SU-DHL-6 (cell line): ENCODE data around the gene SCAMP2.

Experiments used
- H2AFZ ChIP-seq: fragments of 200-600 bp; sonication (generic); 2 replicates; pipeline ENCODE4 v1.6.1; 2014; ENCODE audit warnings: low read depth, mild to moderate bottlenecking, moderate library complexity, mixed read lengths, antibody characterized with exemption, low read length; ENCODE audit not compliant: severe bottlenecking
- H3F3A ChIP-seq: fragments of 200-600 bp; shearing (Covaris generic); 2 replicates; pipeline ENCODE4 v1.6.0; 2016; ENCODE audit warnings: antibody characterized with exemption, mild to moderate bottlenecking; ENCODE audit not compliant: insufficient read depth
- H3K27ac ChIP-seq: fragments of 200-600 bp; sonication (generic); 2 replicates; pipeline ENCODE4 v1.5.1; 2016; ENCODE audit warnings: low read depth, mild to moderate bottlenecking, low read length, moderate library complexity, mixed read lengths
- H3K27me3 ChIP-seq: fragments of 200-600 bp; sonication (generic), shearing (Covaris generic); 2 replicates; pipeline ENCODE4 v1.6.0; 2014; ENCODE audit warnings: mild to moderate bottlenecking, low read length
- H3K36me3 ChIP-seq: fragments of 200-600 bp; sonication (generic); 2 replicates; pipeline ENCODE4 v1.6.1; 2014; ENCODE audit warnings: mild to moderate bottlenecking, low read length, mixed read lengths
- H3K4me2 ChIP-seq: fragments of 300-600, 200-600 bp; shearing (Covaris generic), sonication (generic); 2 replicates; pipeline ENCODE4 v1.6.0; 2014; ENCODE audit warnings: low read length, low read depth, mild to moderate bottlenecking; ENCODE audit not compliant: poor library complexity, severe bottlenecking
- H3K4me3 ChIP-seq: fragments of 200-600 bp; sonication (generic); 2 replicates; pipeline ENCODE4 v1.5.1; 2014; ENCODE audit warnings: antibody characterized with exemption, low read length, mild to moderate bottlenecking, mixed read lengths; ENCODE audit not compliant: insufficient read depth, poor library complexity, severe bottlenecking
- H3K79me2 ChIP-seq: fragments of 200-600 bp; sonication (generic); 2 replicates; pipeline ENCODE4 v1.6.1; 2014; ENCODE audit warnings: mild to moderate bottlenecking, low read length, moderate library complexity; ENCODE audit not compliant: insufficient read depth
- H3K9ac ChIP-seq: fragments of 200-600 bp; sonication (generic); 2 replicates; pipeline ENCODE4 v1.7.0; 2014; ENCODE audit warnings: mild to moderate bottlenecking, low read length
- H3K9me2 ChIP-seq: fragments of 200-600 bp; sonication (generic); replicated peaks from 2 replicates; pipeline ENCODE4 v1.6.1; 2014; ENCODE audit warnings: low read length; ENCODE audit not compliant: insufficient read depth
- H3K9me3 ChIP-seq: fragments of 200-600 bp; sonication (generic); 2 replicates; pipeline ENCODE4 v1.6.1; 2014; ENCODE audit warnings: low read length, mixed read lengths; ENCODE audit not compliant: insufficient read depth
- H4K20me1 ChIP-seq: fragments of 200-600 bp; sonication (generic); 2 replicates; pipeline ENCODE4 v1.6.1; 2014; ENCODE audit warnings: low read depth, mild to moderate bottlenecking, antibody characterized with exemption, low read length, moderate library complexity, mixed read lengths
- CTCF ChIP-seq: fragments of 200-600 bp; sonication (generic); IDR thresholded peaks from one replicate; pipeline ENCODE4 v1.5.1; 2017; ENCODE audit warnings: antibody characterized with exemption, mild to moderate bottlenecking, low read length, moderate library complexity; ENCODE audit not compliant: insufficient read depth, poor library complexity, severe bottlenecking
- EZH2phosphoT487 ChIP-seq: fragments of 200-600 bp; sonication (generic), shearing (Covaris generic); conservative IDR thresholded peaks from 2 replicates; pipeline ENCODE4 v1.6.1; 2018; ENCODE audit warnings: mild to moderate bottlenecking, antibody characterized with exemption, low read length, moderate library complexity, mixed read lengths

The SCAMP2 gene

GRCh38 chr15:74891469-74891868 is 18.3 kb upstream of the SCAMP2 start:
- Histone ChIP-seq H3K36me3 (no peaks in the 10 kb centered on the region), H3K79me2 (peaks cover 4% of the 10 kb centered on the region; the same call in 1 of the 2 replicates), H3K9me2 (no peaks in the 10 kb centered on the region), H3K9me3 (no peaks in the 10 kb centered on the region), H3K4me2 (no peak overlapping the region), H3F3A (no peaks in the 10 kb centered on the region), H3K4me3 (no peak overlapping the region), H3K27me3 (no peaks in the 10 kb centered on the region), H3K9ac (no peak overlapping the region), H2AFZ (no peak overlapping the region), H4K20me1 (no peaks in the 10 kb centered on the region), H3K27ac (no peak overlapping the region)
- no peak for TF ChIP-seq CTCF
- no peak for TF ChIP-seq EZH2phosphoT487

- Histone ChIP-seq H3K9me3 (no peaks in the 10 kb centered on the region), H3K36me3 (no peaks in the 10 kb centered on the region), H3K4me3 (peak overlapping the region; percentile 73), H3F3A (no peaks in the 10 kb centered on the region), H3K9me2 (no peaks in the 10 kb centered on the region), H4K20me1 (no peaks in the 10 kb centered on the region), H2AFZ (peak overlapping the region; percentile 88), H3K9ac (peak overlapping the region; percentile 75), H3K4me2 (peak overlapping the region; percentile 79), H3K79me2 (peaks cover 4% of the 10 kb centered on the region; the same call in 1 of the 2 replicates), H3K27me3 (no peaks in the 10 kb centered on the region), H3K27ac (no peak overlapping the region)
- no peak for TF ChIP-seq CTCF
These were observed 17.4 kb upstream of the SCAMP2 start for GRCh38 chr15:74890665-74890960.

- H3K27ac ChIP-seq, result no peak within 1 kb of the TSS; the same call in 1 of the 2 replicates
These were observed 16.9 kb upstream of the SCAMP2 start, which contains the start of gene MPI for GRCh38 chr15:74889883-74890664. TSS of gene MPI (plus strand) at chr15:74890042. CDS start at chr15:74890074, 32 bp downstream.

More at GRCh38 chr15:74889883-74890664, 16.9 kb upstream of the SCAMP2 start, which contains the start of gene MPI:
- Histone ChIP-seq H3K9ac (peak within 1 kb of the TSS; percentile 75), H3K9me2 (no peaks in the 10 kb centered on the region), H3K4me2 (peak within 1 kb of the TSS; percentile 79), H3K9me3 (no peaks in the 10 kb centered on the region), H4K20me1 (no peaks in the 10 kb centered on the region), H3K36me3 (no peaks in the 10 kb centered on the region), H3K27me3 (no peaks in the 10 kb centered on the region), H3F3A (no peaks in the 10 kb centered on the region), H2AFZ (peak within 1 kb of the TSS; percentile 88), H3K79me2 (peaks cover 4% of the 10 kb centered on the region; the same call in 1 of the 2 replicates), H3K4me3 (peak within 1 kb of the TSS; percentile 73)
- TF ChIP-seq EZH2phosphoT487 (no peak), CTCF (no peak)
